DND-41 (cell line): Measurements from ENCODE around the gene CCR2.

Source experiments
- EZH2 ChIP-seq: IDR thresholded peaks from 3 replicates; pipeline ENCODE4 v1.6.1; 2012; ENCODE audit warnings: borderline replicate concordance, low read depth, mild to moderate bottlenecking, moderate library complexity, low read length, inconsistent platforms; ENCODE audit not compliant: severe bottlenecking
- TF ChIP-seq, protein P1 (sequence below): IDR thresholded peaks from 2 replicates; pipeline ENCODE4 v1.5.1; 2012; ENCODE audit warnings: borderline replicate concordance, low read length, moderate library complexity, mild to moderate bottlenecking; ENCODE audit not compliant: poor library complexity, severe bottlenecking; ENCODE audit errors: extremely low read depth

DNA sequence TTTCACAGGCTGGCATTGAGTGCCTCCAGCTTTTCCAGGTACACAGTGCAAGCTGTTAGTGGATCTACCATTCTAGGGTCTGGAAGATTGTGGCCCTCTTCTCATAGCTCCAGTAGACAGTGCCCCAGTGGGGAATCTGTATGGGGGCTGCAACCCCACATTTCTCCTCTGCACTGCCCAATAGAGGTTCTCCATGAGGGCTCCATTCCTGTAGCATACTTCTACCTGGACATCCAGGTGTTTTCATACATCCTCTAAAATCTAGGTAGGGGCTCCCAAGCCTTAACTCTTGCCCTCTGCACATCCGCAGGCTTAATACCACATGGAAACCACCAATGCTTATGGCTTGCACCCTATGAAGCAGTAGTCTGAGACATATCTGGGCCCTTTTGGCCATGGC is 15.1 kb upstream of the CCR2 start:
- TF ChIP-seq, protein P1, sequence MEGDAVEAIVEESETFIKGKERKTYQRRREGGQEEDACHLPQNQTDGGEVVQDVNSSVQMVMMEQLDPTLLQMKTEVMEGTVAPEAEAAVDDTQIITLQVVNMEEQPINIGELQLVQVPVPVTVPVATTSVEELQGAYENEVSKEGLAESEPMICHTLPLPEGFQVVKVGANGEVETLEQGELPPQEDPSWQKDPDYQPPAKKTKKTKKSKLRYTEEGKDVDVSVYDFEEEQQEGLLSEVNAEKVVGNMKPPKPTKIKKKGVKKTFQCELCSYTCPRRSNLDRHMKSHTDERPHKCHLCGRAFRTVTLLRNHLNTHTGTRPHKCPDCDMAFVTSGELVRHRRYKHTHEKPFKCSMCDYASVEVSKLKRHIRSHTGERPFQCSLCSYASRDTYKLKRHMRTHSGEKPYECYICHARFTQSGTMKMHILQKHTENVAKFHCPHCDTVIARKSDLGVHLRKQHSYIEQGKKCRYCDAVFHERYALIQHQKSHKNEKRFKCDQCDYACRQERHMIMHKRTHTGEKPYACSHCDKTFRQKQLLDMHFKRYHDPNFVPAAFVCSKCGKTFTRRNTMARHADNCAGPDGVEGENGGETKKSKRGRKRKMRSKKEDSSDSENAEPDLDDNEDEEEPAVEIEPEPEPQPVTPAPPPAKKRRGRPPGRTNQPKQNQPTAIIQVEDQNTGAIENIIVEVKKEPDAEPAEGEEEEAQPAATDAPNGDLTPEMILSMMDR, result no peak
- no peak for TF ChIP-seq EZH2
